Cardiac fibroblast (primary cell): ENCODE data around the gene KIF1C.
"Not testable (repeated sequence)": the region's sequence is repeated elsewhere in the genome, so short reads cannot be mapped to it uniquely, and the experiment has no call there.

ENCODE experiments used
- DNase-seq, 2 donors: peaks; one replicate each; pipeline versions ENCODE4 v3.0.0 to v3.0.0-alpha.2; 2010; ENCODE audit warnings: low read depth in 2 of 2
- H3K4me3 ChIP-seq, 2 donors: replicated peaks in 1 of 2; 1 replicate in 1 of 2; 2 replicates in 1 of 2; pipeline ENCODE4 v1.5.1; 2011; ENCODE audit warnings: low read depth in 2 of 2, low read length in 2 of 2, mild to moderate bottlenecking in 2 of 2, moderate library complexity in 1 of 2
- CTCF ChIP-seq: IDR thresholded peaks from one replicate; pipeline ENCODE4 v1.5.1; 2011; ENCODE audit warnings: low read depth, mild to moderate bottlenecking, low read length, inconsistent platforms

KIF1C gene

GRCh38 chr17:5022171-5022711 is 24.5 kb downstream of the KIF1C start:
- no peak overlapping the region for H3K4me3 ChIP-seq
- no peak for DNase-seq
- TF ChIP-seq CTCF: no peak

- DNase-seq: no peak
- no peak overlapping the region for H3K4me3 ChIP-seq
- TF ChIP-seq CTCF: no peak
Measured at GRCh38 chr17:5023588-5024147, 25.9 kb downstream of the KIF1C start.

- DNase-seq: no peak
- TF ChIP-seq CTCF: no peak
- H3K4me3 ChIP-seq: no peak overlapping the region
Measured at GRCh38 chr17:5024604-5025003, 26.9 kb downstream of the KIF1C start.

- H3K4me3 ChIP-seq: no peak overlapping the region
- TF ChIP-seq CTCF: no peak
- DNase-seq: no peak
Measured at GRCh38 chr17:5027299-5027698, 29.5 kb downstream of the KIF1C start.

- no peak for DNase-seq
- no peak overlapping the region for H3K4me3 ChIP-seq
- TF ChIP-seq CTCF: no peak
Measured at GRCh38 chr17:5027916-5028315, 30.2 kb downstream of the KIF1C start.

GRCh38 chr17:5030168-5030567 is 32.4 kb downstream of the KIF1C start:
- not testable (repeated sequence) for H3K4me3 ChIP-seq, DNase-seq

GRCh38 chr17:5031365-5032082 is 33.8 kb downstream of the KIF1C start:
- peak; percentile 89 for TF ChIP-seq CTCF
- peak; percentile 80 for DNase-seq
- H3K4me3 ChIP-seq: peak overlapping the region; percentile 27 to 45
